CD14-positive monocyte (primary cell): Measurements from ENCODE around the gene FLRT3. TPM values are rescaled to one million over a fixed set of nuclear protein-coding genes. Genes with fewer than 3 reads are reported as not detected.

ENCODE experiments used
- DNase-seq, 3 donors: peaks; one replicate each; pipeline ENCODE4 v3.0.0-alpha.2; 2011 to 2022
- H2AFZ ChIP-seq: 2 replicates; pipeline ENCODE4 v1.6.0; 2012; ENCODE audit warnings: mild to moderate bottlenecking, low read depth, low read length, inconsistent platforms; ENCODE audit not compliant: insufficient read depth, poor library complexity, severe bottlenecking
- H3K27ac ChIP-seq, 2 donors: 1 replicate in 1 of 2; 2 replicates in 1 of 2; pipeline ENCODE4 v1.5.1; 2012 to 2013; ENCODE audit warnings: low read length in 2 of 2, control low read depth in 1 of 2, inconsistent platforms in 1 of 2, low read depth in 1 of 2, mild to moderate bottlenecking in 1 of 2
- H3K27me3 ChIP-seq, 2 donors: one replicate each; pipeline versions ENCODE4 v1.6.0 to v1.6.1; 2011 to 2013; ENCODE audit warnings: low read length in 2 of 2; ENCODE audit not compliant: control insufficient read depth in 2 of 2, insufficient read depth in 2 of 2
- H3K36me3 ChIP-seq, 2 donors: replicated peaks in 1 of 2; 1 replicate in 1 of 2; 2 replicates in 1 of 2; pipeline versions ENCODE4 v1.5.1 to v1.6.1; 2012 to 2013; ENCODE audit warnings: low read length in 2 of 2, control low read depth in 1 of 2, inconsistent platforms in 1 of 2, mild to moderate bottlenecking in 1 of 2; ENCODE audit not compliant: insufficient read depth in 2 of 2, control insufficient read depth in 1 of 2
- H3K4me1 ChIP-seq, 2 donors: 1 replicate in 1 of 2; 2 replicates in 1 of 2; pipeline versions ENCODE4 v1.5.1 to v1.6.1; 2012 to 2013; ENCODE audit warnings: low read length in 2 of 2, control low read depth in 1 of 2, inconsistent platforms in 1 of 2, mild to moderate bottlenecking in 1 of 2, moderate library complexity in 1 of 2; ENCODE audit not compliant: insufficient read depth in 2 of 2, control insufficient read depth in 1 of 2
- H3K4me2 ChIP-seq: replicated peaks from 2 replicates; pipeline ENCODE3; 2012; ENCODE audit warnings: low read length, moderate library complexity, mild to moderate bottlenecking; ENCODE audit not compliant: poor library complexity, severe bottlenecking; ENCODE audit errors: extremely low read depth
- H3K4me3 ChIP-seq, 3 experiments: fragments of 200-600 bp in 1 of 3; sonication (generic) in 1 of 3; replicated peaks in 1 of 3; 1 replicate in 2 of 3; 2 replicates in 1 of 3; pipeline ENCODE4 v1.5.1; 2011 to 2013; ENCODE audit warnings: low read length in 3 of 3, mild to moderate bottlenecking in 3 of 3, control low read depth in 2 of 3, low read depth in 2 of 3, inconsistent platforms in 1 of 3, moderate library complexity in 1 of 3
- H3K79me2 ChIP-seq: 2 replicates; pipeline ENCODE4 v1.6.0; 2012; ENCODE audit warnings: mild to moderate bottlenecking, control low read depth, inconsistent platforms, low read length, moderate library complexity; ENCODE audit not compliant: insufficient read depth
- H3K9ac ChIP-seq: 2 replicates; pipeline ENCODE4 v1.6.0; 2017; ENCODE audit warnings: low read length, mild to moderate bottlenecking; ENCODE audit not compliant: insufficient read depth, poor library complexity, severe bottlenecking
- H3K9me3 ChIP-seq, 2 donors: replicated peaks in 1 of 2; 1 replicate in 1 of 2; 2 replicates in 1 of 2; pipeline versions ENCODE4 v1.5.1 to v1.6.1; 2012 to 2013; ENCODE audit warnings: low read length in 2 of 2, control low read depth in 1 of 2; ENCODE audit not compliant: control insufficient read depth in 1 of 2, insufficient read depth in 1 of 2
- H4K20me1 ChIP-seq: 2 replicates; pipeline ENCODE4 v1.6.0; 2012; ENCODE audit warnings: mild to moderate bottlenecking, low read length, control low read depth, moderate library complexity; ENCODE audit not compliant: insufficient read depth
- H3K27ac Mint-ChIP-seq, 7 donors: one replicate each; pipeline ENCODE4 v1.8.0; 2020; ENCODE audit warnings: mild to moderate bottlenecking in 7 of 7, mixed read lengths in 7 of 7, moderate library complexity in 6 of 7, inconsistent platforms in 2 of 7
- H3K27me3 Mint-ChIP-seq, 3 donors: one replicate each; pipeline ENCODE4 v1.8.0; 2021 to 2022; ENCODE audit warnings: low read depth in 3 of 3, mild to moderate bottlenecking in 3 of 3, mixed read lengths in 3 of 3, moderate library complexity in 3 of 3, inconsistent platforms in 1 of 3
- H3K36me3 Mint-ChIP-seq, 2 donors: one replicate each; pipeline ENCODE4 v1.8.0; 2020; ENCODE audit warnings: mixed read lengths in 2 of 2, inconsistent platforms in 1 of 2, mild to moderate bottlenecking in 1 of 2
- H3K4me1 Mint-ChIP-seq: one replicate; pipeline ENCODE4 v1.8.0; 2020; ENCODE audit warnings: mild to moderate bottlenecking, mixed read lengths
- H3K4me3 Mint-ChIP-seq, 2 donors: one replicate each; pipeline ENCODE4 v1.8.0; 2020; ENCODE audit warnings: mild to moderate bottlenecking in 2 of 2, mixed read lengths in 2 of 2, moderate library complexity in 1 of 2
- H3K9me3 Mint-ChIP-seq, 7 donors: one replicate each; pipeline ENCODE4 v1.8.0; 2020 to 2022; ENCODE audit warnings: mixed read lengths in 7 of 7, mild to moderate bottlenecking in 6 of 7, moderate library complexity in 6 of 7, inconsistent platforms in 2 of 7
- WGBS: methylation state at CpG from one replicate; pipeline ENCODE4 v1.1.5; 2013; ENCODE audit warnings: missing lambda C conversion rate; ENCODE audit not compliant: insufficient coverage; 5-methylcytosine and 5-hydroxymethylcytosine counted together
- intact Hi-C, 2 donors: fragments of 100-400 bp; cut with micrococcal nuclease; formaldehyde crosslinking; loops; one replicate each; pipeline versions ENCODE4 v1.15.0 to v1.15.1; 2023
- polyA plus RNA-seq, 3 donors: library from polyadenylated mRNA; depleted of rRNA in 1 of 3; unstranded in 2 of 3; stranded (reverse) in 1 of 3; fragments of 300-500 nt in 2 of 3; fragments of >200 nt in 1 of 3; fragmentation: Illumina TruSeq in 2 of 3; gene quantifications; 1 replicate in 2 of 3; 2 replicates in 1 of 3; pipeline ENCODE4 v1.2.3, GENCODE V29; 2012 to 2021
- TF ChIP-seq, protein P1 (sequence below): fragments of 200-600 bp; IDR thresholded peaks from one replicate; pipeline ENCODE4 v1.8.0; 2022; ENCODE audit warnings: antibody characterized with exemption, mild to moderate bottlenecking

The FLRT3 gene
- polyA plus RNA-seq, 3 donors, result not detected

DNA sequence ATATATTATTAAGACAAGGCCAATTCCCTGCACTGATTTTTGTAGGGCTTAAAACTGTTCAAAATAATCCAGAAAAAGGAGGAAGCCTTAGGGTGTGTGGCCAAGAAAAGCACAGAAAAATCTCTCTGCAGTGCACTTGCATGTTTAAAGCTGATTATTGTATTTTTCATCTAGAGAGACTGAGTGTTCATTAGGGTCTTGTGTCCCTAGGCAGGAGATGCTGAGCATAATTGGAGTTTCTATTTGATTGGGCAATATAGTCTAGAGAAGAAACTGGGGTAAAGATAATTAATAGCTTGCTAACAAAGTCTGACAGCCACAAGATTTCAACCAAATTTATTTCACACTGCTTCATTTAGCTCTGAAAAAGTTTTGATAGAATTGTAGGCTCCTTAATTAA is 2.4 kb downstream of the FLRT3 start:
- no peak overlapping the region for H3K9ac ChIP-seq
- no peaks in the 10 kb centered on the region for H3K36me3 Mint-ChIP-seq

DNA sequence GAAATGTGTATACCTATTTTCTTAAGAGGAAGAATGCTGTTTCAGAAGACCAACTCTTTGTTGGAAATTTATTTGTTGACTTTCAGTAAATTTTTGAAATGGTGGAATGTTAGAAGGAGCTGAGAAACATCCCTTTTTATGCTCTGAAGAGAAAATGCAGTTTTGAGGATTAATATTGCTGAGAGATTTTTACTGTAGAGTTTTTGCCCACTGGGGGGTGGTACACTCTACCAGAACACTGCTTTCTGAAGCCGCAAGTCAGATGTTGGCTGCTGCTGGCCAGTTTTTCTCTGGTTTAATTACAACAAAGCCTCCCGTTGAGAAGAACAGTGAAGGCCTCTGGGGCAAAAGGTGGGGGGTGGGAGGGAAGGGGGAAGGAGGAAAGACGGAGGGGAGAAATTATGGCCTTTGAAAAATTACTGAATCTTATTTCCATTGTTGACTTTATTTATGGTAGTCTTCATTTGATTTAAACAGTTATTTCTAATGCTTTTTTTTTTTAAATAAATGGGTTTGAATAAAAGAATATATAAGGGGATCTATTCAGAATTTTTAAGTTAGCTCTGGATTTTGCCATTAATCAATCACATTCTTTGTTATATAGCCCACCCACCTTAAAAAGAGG is 3.0 kb downstream of the FLRT3 start:
- WGBS, result no CpG with 5 or more reads among the region's 3 CpGs
- Mint-ChIP-seq H3K9me3 (no peaks in the 10 kb centered on the region), H3K4me3 (no peak overlapping the region), H3K27ac (no peak overlapping the region), H3K36me3 (no peaks in the 10 kb centered on the region), H3K27me3 (peaks cover 0 to 2% (median 0%) of the 10 kb centered on the region in 3 donors), H3K4me1 (no peaks in the 10 kb centered on the region)
- Histone ChIP-seq H3K36me3 (no peaks in the 10 kb centered on the region), H3K4me1 (no peaks in the 10 kb centered on the region), H3K4me2 (no peak overlapping the region), H3K27ac (no peak overlapping the region), H3K27me3 (no peaks in the 10 kb centered on the region), H3K79me2 (no peaks in the 10 kb centered on the region), H3K4me3 (no peak overlapping the region), H2AFZ (no peak overlapping the region), H3K9me3 (no peaks in the 10 kb centered on the region), H3K9ac (no peak overlapping the region), H4K20me1 (no peaks in the 10 kb centered on the region)
- TF ChIP-seq, protein P1, sequence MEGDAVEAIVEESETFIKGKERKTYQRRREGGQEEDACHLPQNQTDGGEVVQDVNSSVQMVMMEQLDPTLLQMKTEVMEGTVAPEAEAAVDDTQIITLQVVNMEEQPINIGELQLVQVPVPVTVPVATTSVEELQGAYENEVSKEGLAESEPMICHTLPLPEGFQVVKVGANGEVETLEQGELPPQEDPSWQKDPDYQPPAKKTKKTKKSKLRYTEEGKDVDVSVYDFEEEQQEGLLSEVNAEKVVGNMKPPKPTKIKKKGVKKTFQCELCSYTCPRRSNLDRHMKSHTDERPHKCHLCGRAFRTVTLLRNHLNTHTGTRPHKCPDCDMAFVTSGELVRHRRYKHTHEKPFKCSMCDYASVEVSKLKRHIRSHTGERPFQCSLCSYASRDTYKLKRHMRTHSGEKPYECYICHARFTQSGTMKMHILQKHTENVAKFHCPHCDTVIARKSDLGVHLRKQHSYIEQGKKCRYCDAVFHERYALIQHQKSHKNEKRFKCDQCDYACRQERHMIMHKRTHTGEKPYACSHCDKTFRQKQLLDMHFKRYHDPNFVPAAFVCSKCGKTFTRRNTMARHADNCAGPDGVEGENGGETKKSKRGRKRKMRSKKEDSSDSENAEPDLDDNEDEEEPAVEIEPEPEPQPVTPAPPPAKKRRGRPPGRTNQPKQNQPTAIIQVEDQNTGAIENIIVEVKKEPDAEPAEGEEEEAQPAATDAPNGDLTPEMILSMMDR, result no peak
- intact Hi-C loops, result no loop called here
- DNase-seq, result no peak

More for the DNA sequence above, 2.4 kb downstream of the FLRT3 start:
- H3K27me3 ChIP-seq, result no peaks in the 10 kb centered on the region
- no peak overlapping the region for H3K4me3 ChIP-seq
- DNase-seq, result no peak
- H3K4me2 ChIP-seq, result no peak overlapping the region
- Mint-ChIP-seq H3K27me3 (peaks cover 0 to 2% (median 0%) of the 10 kb centered on the region in 3 donors), H3K4me1 (no peaks in the 10 kb centered on the region), H3K27ac (no peak overlapping the region), H3K9me3 (no peaks in the 10 kb centered on the region), H3K4me3 (no peak overlapping the region)
- no peaks in the 10 kb centered on the region for H4K20me1 ChIP-seq
- H3K4me1 ChIP-seq, result no peaks in the 10 kb centered on the region
- no peaks in the 10 kb centered on the region for H3K9me3 ChIP-seq
- H3K36me3 ChIP-seq, result no peaks in the 10 kb centered on the region
- H3K79me2 ChIP-seq, result no peaks in the 10 kb centered on the region
- H2AFZ ChIP-seq, result no peak overlapping the region
- TF ChIP-seq, protein P1, result no peak
- intact Hi-C loops, result no loop called here
- no peak overlapping the region for H3K27ac ChIP-seq
